ENCODE results near the gene SUZ12.

- no peak for TF ChIP-seq CTCF (IDR thresholded peaks at IDR 0.05 in 4 of 5, conservative IDR thresholded peaks at IDR 0.05 in 1 of 5)
- no peak for TF ChIP-seq POLR2A (IDR thresholded peaks at IDR 0.05)
Measured at GRCh38 chr17:31917065-31917529, 19.7 kb upstream of the SUZ12 start.
